GM10266 (cell line): Measurements from ENCODE around the gene ARMC9.
"Not testable (repeated sequence)": the region's sequence is repeated elsewhere in the genome, so short reads cannot be mapped to it uniquely, and the experiment has no call there.

Experiments
- DNase-seq: peaks from one replicate; pipeline ENCODE4 v3.0.0; 2012; ENCODE audit errors: extremely low spot score
- CTCF ChIP-seq: IDR thresholded peaks from 2 replicates; pipeline ENCODE4 v1.5.1; 2012; ENCODE audit warnings: mild to moderate bottlenecking, low read depth; ENCODE audit not compliant: control insufficient read depth, insufficient read depth; ENCODE audit errors: missing control alignments

ARMC9 gene

GRCh38 chr2:231296401-231296974 is 98.1 kb downstream of the ARMC9 start:
- no peak for DNase-seq
- no peak for TF ChIP-seq CTCF

GRCh38 chr2:231297108-231297908 is 98.9 kb downstream of the ARMC9 start:
- DNase-seq = peak; percentile 77
- peak; percentile 80 for TF ChIP-seq CTCF

GRCh38 chr2:231298091-231298490 is 99.7 kb downstream of the ARMC9 start:
- DNase-seq = no peak
- TF ChIP-seq CTCF = no peak

GRCh38 chr2:231299267-231299666 is 100.8 kb downstream of the ARMC9 start:
- no peak for TF ChIP-seq CTCF
- DNase-seq = no peak

- DNase-seq = no peak
- no peak for TF ChIP-seq CTCF
Observed at GRCh38 chr2:231300020-231300721, 101.7 kb downstream of the ARMC9 start.

GRCh38 chr2:231300722-231301076 is 102.3 kb downstream of the ARMC9 start:
- no peak for DNase-seq
- TF ChIP-seq CTCF = no peak

- not testable (repeated sequence) for DNase-seq
Observed at GRCh38 chr2:231304259-231304658, 105.8 kb downstream of the ARMC9 start.
